HL-60 (cell line): ENCODE results near the gene AHRR.

Source experiments
- CTCF ChIP-seq: IDR thresholded peaks from one replicate; pipeline ENCODE4 v1.5.1; 2011; ENCODE audit warnings: low read length, control low read depth, inconsistent platforms; ENCODE audit not compliant: insufficient read depth
- GABPA ChIP-seq: IDR thresholded peaks from 2 replicates; pipeline ENCODE4 v1.6.1; 2012; ENCODE audit warnings: low read depth
- POLR2AphosphoS5 ChIP-seq: IDR thresholded peaks from 2 replicates; pipeline ENCODE4 v1.6.1; 2012; ENCODE audit warnings: low read depth
- REST ChIP-seq: IDR thresholded peaks from 2 replicates; pipeline ENCODE4 v1.6.1; 2012; ENCODE audit warnings: low read depth; ENCODE audit not compliant: insufficient replicate concordance
- SPI1 ChIP-seq: IDR thresholded peaks from 2 replicates; pipeline ENCODE4 v1.6.1; 2012; ENCODE audit warnings: low read depth, mild to moderate bottlenecking, borderline replicate concordance

GRCh38 chr5:405421-405820, 83.9 kb downstream of the AHRR start:
- no peak for TF ChIP-seq CTCF
- TF ChIP-seq POLR2AphosphoS5, result no peak
- no peak for TF ChIP-seq REST
- no peak for TF ChIP-seq SPI1
- no peak for TF ChIP-seq GABPA
